HG03039 (cell line): ENCODE results near the gene MYRIP.
"Not testable (repeated sequence)": the region's sequence is repeated elsewhere in the genome, so short reads cannot be mapped to it uniquely, and the experiment has no call there.

Source experiments
- ATAC-seq: cut with Tn5 transposase; IDR thresholded peaks from one replicate; pipeline ENCODE4 v1.9.1; 2021; ENCODE audit warnings: mild to moderate bottlenecking, moderate library complexity; ENCODE audit not compliant: unreplicated experiment

Gene MYRIP

DNA sequence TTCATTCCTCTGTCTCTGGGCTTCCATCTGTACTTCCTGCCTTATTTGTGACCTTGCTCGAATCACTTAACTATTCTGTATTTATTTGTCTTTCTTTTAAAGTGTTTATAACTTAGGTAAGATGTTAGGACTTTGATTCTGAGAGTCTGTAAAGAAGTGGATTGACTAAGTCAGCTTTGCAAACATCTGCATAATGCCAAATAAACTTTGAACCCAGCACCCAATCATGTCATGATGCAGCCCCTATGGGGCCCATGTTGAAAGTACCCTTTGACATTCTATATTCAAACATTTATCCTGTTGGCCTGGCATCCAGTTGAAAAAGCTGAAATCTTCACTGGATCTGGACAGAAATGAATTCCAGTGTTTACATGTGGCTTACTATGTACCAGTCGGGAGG is 3.8 kb upstream of the MYRIP start:
- no peak for ATAC-seq

DNA sequence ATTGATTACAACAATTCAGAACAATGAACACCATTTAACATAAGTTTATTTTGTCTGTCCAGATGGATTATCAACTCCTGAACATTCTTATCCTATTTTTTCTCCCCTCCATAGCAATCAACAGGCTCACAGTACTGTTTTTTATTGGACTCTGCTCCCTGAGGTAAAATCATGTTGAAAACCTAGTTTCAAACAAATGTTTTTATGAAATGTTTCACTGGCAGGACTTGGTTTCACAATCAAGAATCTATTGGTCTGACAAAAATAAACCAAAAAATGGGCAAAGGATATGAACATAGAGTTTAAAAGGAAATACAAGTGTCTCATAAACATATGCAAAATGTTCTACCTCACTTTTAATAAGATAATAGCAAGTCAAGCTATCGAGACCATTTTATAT is 2.6 kb upstream of the MYRIP start:
- ATAC-seq, result no peak

- no peak for ATAC-seq
Measured at GRCh38 chr3:39808467-39809180, 785 bp upstream of the MYRIP start.

GRCh38 chr3:39809995-39810595 is 686 bp downstream of the MYRIP start:
- peak; percentile 17 for ATAC-seq

DNA sequence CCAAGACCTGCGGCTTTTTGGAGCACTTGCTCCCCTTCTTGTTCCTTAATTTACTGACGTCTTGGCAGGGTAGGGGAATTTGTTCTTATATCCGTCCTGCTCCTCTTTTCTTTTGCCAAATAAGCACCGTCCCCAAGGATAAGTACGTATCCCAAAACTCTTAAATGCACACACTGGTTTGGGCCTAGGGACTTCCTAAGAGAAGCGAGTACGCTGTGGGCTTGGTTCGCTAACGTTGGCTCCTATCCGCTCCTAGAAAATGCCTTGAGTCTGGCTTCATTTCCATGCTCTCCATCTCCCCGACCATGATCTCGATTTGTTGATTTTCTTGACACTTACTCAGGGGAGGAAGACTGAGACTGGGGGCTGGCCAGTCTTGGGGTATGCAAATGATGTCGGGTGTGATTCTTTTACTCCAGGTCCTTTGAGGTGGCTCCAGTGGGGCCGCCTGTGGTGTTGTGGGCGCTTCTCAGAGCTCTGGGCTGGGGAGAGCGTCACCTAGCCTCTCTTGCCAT is 1.3 kb downstream of the MYRIP start:
- ATAC-seq, result no peak

DNA sequence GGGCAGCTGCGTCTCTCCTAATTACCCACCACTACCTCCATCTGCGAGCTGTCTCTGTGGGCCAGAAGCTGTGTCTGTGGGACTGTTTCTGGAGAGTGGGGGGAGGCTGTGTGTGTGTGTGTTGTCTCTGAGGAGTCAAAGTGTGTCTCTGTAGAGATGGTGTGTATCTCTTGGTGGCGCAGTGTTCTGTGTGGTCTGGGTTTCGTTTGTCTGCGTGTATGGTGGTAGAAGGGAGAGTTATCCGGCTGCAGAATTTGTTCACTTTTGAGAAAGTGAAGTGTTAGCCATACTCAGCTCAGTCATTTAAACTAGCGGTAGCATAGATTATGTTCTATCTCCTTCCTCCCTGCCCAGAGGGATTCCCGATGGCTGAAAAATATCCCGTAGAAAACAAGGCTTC is 2.2 kb downstream of the MYRIP start:
- no peak for ATAC-seq

DNA sequence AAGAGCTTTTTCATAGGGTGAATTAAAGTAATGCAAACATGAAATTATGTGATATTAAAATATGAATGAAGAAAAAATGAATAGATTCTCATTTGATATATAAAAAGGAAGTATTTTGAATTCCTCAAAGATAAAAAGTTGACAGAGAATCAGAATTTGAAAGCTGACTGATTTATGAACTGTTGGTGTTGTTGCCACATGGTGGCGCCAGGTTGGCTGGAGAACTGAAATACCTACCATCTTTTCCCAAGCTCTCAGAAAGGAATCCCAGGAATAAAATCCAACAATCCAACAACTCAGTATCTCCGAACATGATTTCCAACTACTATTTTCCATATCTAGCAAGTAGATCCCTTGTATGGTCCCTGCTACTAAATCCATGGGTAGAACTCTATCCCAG is 3.1 kb downstream of the MYRIP start:
- no peak for ATAC-seq

DNA sequence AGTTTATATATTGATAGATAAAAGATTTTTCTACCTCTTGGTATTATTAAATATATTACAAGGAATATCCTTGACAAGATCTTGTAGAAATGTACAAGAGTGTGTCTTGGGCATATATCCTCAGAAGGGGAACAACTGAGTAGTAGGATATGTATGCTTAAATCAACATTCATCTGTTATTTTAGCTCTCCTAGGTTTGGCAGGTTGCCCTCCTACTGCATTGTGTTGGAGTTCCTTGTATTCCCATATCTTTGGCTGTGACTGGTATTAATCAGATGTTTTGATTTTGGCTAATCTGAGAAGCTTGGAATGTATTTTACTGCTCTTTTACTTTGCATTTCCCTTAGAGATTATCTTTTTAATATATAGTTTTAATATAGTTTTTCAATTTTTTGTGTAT is 4.6 kb downstream of the MYRIP start:
- no peak for ATAC-seq

GRCh38 chr3:39819899-39820298 is 10.5 kb downstream of the MYRIP start:
- no peak for ATAC-seq

GRCh38 chr3:39833764-39834163 is 24.4 kb downstream of the MYRIP start:
- ATAC-seq, result not testable (repeated sequence)

DNA sequence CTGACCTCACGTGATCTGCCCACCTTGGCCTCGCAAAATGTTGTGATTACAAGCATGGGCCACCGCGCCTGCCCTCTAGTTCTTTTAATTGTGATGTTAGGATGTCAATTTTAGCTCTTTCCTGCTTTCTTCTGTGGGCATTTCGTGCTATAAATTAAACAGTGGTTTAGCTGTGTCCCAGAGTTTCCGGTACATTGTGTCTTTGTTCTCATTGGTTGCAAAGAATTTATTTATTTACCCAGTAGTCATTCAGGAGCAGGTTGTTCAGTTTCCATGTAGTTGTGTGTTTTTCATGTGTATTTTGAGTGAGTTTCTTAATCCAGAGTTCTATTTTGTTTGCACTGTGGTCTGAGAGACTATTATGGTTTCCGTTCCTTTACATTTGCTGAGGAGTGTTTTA is 30.1 kb downstream of the MYRIP start:
- no peak for ATAC-seq

DNA sequence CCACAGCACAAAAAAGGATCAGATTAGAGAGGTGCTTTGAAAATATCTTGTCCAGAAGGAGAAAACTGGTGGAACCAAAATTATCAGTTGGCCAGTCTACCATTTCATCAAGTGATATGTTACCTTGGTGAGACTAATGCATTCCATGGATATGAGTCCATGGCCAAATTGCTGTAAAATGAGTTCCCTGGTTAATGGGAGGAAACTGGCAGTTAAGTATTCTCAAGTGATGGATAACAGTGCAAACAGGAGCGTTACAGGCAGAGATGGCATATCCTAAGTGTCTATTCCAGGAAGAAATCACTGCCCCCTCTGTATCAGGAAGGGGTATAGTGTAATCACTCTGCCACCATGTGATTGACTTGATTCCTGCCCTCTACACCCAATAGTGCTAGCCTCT is 34.0 kb downstream of the MYRIP start:
- no peak for ATAC-seq

DNA sequence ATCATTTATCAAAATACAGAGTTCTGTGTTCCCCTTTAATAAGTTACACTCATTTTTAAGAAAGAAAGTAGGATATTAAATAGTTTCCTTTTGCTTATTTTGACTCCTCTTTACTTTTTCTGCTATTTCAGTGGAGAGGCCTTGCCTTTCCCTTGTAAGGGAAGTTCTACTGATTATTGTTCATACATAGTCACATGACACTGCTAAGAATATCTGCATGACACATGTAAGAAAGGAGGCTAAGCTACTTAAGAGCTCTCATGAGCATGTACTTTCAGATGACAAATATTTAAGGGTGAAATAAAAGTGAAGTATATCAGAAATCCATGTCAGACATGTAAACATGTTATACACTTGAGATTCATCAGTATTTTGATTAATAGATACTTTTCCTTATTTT is 39.0 kb downstream of the MYRIP start:
- ATAC-seq, result no peak

GRCh38 chr3:39849992-39850715 is 40.7 kb downstream of the MYRIP start:
- no peak for ATAC-seq

- no peak for ATAC-seq
Measured at GRCh38 chr3:39850716-39851032, 41.3 kb downstream of the MYRIP start.

DNA sequence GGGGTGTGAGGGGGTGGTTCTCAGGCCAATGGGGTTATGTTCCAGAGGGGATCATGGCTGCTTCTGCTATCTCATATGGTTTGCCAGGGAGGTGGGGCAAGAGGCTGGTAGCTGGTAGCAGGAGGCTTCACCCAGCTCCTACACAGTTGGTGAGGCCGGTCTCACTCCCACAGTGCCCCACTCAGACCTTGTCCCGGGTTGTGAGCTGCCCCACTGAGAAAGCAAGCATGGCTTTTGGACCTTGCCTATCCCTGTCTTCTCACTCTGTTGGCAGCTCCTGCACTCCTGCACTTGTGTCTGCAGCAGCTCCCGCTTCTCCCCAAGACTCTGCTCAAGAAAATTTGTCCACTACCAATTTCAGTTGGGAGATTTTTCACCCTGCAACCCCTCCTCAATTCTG is 46.1 kb downstream of the MYRIP start:
- ATAC-seq, result no peak

- no peak for ATAC-seq
Measured at GRCh38 chr3:39869890-39870289, 60.5 kb downstream of the MYRIP start.

DNA sequence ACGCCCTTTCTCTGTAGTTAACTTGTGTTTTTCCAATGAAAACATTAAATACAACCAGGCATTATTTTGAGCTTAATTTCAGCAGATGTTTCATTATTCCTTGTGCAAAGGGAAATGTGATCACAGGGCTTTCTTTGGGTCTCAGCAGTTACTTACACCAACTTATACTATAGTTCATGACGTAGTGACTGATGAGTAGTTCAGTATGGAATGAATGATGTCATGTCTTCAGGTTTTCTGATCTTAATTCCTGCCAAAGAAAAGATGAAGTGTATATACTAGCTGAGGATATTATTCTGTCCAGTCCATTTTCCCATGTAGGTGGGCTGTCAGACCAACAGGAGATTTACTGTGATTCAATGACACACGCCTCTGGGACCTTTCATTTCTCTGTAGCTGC is 61.3 kb downstream of the MYRIP start:
- no peak for ATAC-seq

DNA sequence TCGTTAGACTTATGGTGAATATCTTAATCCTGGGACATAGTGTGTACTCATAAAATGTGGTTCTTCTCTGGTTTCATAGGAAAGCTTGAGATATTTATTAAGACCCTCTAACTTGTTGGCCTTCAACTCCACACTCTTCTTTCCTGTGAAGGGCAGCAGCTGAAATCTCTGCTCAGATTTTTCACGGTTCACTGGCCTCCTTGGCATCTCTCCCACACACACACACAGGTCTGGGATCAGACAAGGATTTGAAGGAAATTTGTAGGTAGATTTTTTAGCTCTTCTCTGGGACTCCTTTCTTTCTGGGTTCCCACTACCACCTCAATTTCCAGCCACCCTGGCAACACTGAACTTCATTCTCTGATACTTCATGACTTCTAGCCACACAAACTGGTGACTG is 70.2 kb downstream of the MYRIP start:
- no peak for ATAC-seq

- ATAC-seq, result no peak
Measured at GRCh38 chr3:39882111-39882510, 72.7 kb downstream of the MYRIP start.

GRCh38 chr3:39892068-39892467 is 82.7 kb downstream of the MYRIP start:
- no peak for ATAC-seq

DNA sequence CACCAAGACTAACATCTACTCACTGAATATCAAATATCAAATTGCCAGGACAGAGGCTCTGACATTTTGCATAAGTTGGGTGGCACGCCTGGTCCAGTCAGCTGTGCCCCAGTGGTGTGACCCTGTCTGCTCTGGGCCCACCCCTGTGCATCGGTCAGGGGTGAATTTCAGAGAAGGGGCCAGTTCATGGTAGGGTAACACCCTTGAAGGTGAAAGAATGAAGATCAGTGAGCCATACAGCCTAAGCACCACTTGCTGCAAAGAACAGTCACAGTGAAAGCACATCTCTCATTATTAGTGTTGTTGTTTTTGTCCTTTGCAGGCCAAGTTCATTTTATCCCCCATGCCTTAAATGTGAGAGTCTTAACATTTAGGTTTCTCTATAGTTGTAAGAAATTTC is 86.8 kb downstream of the MYRIP start:
- ATAC-seq, result no peak
